ENCODE measurements around the gene ZRANB3.
"Not testable (repeated sequence)": the region's sequence is repeated elsewhere in the genome, so short reads cannot be mapped to it uniquely, and the experiment has no call there.

Gene ZRANB3

DNA sequence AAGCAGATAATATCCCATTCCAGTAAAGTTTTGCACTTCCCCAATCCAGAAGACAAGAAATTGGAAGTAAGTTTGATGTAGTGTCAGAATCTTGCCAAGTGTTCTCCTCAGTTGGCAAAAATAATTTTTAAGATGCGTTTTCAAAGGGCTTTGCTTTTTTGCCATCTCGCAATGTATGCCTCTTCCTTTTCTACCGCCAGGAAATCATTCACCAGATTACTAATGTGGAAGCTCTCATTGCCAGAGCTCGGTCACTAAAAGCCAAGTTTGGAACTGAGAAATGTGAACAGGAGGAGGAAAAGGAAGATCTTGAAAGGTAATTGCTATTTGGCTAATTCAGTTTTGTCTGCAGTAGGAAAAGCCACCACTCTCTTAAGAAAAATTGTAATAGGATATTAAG is 368.2 kb downstream of the ZRANB3 start:
- in situ Hi-C loops (cut with MboI; ENCODE audit: low pct_unique_long_range_greater_than_20kb, low sequenced_read_pairs) = no loop called here
- no peak for DNase-seq

DNA sequence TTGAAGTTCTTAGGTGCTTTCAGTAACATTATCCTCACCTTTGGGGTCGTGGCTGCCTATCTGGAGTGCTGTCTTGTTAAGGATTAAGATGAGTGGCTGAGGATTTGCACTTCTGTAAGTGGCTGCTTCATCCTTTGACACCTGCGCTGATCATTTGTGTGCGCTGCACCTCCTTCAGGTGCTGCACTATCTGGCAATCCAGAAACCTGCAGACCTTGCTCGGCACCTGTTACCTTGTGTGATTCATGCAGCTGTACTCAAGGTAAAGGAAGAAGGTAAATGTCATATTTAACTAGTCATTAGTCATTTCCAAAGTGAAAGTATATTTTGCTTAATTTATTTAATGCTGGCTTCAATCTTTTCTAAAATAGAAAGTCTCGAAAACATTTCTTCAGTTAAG is 368.6 kb downstream of the ZRANB3 start:
- DNase-seq = no peak
- in situ Hi-C loops (cut with MboI; ENCODE audit: low pct_unique_long_range_greater_than_20kb, low sequenced_read_pairs) = no loop called here

DNA sequence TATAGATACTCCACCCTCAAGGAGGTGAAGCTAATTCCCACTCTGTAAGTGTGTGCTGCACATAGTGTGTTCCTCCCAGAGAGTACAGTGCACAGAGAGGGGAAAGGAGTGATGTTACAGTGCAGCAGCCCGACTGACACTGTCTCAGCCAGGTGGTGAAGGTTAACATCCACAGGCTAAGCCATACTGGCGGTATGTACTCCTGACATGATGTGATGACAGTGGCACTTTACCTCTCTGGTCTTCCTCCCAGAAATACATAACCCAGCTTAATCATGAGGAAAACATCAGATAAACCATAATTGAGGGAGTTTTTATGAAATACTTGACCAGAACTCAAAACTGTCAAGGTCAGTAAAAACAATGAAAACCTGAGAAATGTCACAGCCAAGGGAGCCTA is 371.8 kb downstream of the ZRANB3 start:
- DNase-seq = no peak
- in situ Hi-C loops (cut with MboI; ENCODE audit: low pct_unique_long_range_greater_than_20kb, low sequenced_read_pairs) = no loop called here

DNA sequence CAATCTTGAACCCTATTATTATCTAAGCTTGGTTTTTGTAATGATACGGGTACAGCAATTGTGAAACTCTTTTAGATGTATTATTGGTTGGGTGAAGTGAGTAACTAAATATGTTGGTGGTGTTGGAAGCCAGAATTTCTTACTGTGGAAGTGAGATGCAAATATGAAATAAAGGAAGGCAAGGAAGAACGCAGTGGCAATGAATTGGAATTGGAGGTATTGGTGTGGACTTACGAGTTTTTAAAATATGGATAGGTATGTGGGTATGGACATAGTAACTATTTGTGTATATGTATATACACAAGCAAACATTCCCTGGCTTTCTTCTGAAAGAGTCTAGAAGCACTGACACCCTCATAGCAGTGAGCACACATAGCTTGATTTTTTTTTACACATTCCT is 373.2 kb downstream of the ZRANB3 start:
- no peak for DNase-seq

DNA sequence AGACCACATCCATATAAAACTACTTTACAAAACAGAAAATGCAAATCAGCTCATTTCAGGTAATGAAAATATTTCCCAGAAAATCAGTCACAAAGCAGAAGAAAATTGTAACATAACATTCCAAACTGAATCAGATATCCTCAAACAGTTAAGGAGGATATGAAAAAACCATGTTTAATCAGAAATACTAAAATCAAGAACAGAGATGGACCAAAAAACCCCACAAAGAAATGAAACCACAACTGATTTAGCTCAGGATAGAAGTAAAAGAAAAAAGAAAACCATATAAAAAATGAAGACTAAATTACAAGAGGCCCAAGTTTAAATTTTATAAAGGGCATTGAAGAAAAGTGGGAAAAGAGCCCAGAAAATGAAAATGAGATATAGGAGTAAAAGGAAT is 376.1 kb downstream of the ZRANB3 start:
- in situ Hi-C loops (cut with MboI; ENCODE audit: low pct_unique_long_range_greater_than_20kb, low sequenced_read_pairs) = no loop called here
- no peak for DNase-seq

More for the DNA sequence above, 373.2 kb downstream of the ZRANB3 start:
- in situ Hi-C loops (cut with MboI; ENCODE audit: low pct_unique_long_range_greater_than_20kb, low sequenced_read_pairs) = no loop called here

DNA sequence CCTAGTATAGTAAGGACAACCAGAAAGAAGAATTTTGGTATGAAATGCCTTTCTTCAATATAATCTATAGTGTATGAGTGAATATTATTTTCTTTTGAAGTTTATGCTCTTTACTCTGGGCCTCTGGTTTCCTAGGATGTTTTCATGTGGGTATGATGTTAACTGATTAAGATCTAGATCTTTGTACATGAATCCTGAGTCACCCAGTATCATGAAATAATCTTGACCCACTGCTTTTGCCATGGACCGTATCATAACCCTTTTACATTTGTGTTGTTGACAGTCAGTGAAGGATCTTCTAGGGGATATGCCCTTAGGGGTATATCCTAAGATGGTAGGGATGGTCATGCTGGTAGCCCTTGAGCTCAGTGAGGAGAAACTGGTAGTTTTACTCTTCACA is 378.7 kb downstream of the ZRANB3 start:
- no peak for DNase-seq
- in situ Hi-C loops (cut with MboI; ENCODE audit: low pct_unique_long_range_greater_than_20kb, low sequenced_read_pairs) = no loop called here

DNA sequence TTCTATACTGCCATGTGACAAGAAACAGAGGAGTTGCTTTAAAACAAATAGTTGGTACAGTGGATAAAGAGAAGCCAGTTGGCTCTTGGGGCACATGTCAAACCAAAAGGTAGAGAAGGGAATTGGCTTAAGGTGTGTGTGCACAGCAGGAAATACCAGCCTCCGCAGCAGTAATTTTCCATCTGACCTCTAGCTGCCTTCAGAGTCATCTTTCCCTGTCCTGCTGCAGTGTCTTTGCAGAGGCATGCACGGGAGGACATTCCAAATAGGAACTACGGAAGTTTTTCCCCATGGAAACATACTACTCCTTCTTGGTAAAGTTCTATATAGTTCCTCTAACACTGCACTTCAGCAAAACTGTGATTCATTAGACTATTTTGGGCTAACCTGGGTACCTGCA is 379.4 kb downstream of the ZRANB3 start:
- in situ Hi-C loops (cut with MboI; ENCODE audit: low pct_unique_long_range_greater_than_20kb, low sequenced_read_pairs) = no loop called here
- no peak for DNase-seq

DNA sequence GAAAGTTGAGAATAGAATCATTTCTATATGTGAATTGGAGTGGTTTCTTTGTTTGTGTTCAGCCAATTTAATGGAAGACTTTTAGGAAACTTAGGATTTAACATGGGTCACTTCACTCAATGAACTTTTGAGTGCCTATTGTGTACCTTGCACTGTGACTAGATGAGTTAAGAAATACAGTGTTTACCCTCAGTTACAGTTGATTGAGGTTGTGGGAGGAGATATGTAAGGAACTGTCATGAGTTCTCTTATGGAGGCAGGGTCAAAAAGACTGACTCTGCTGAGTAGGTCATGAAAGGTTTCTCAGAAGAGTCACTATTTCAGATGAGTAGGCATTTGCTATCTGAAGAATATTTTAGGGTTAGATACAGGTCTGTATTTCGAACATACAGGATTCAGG is 380.3 kb downstream of the ZRANB3 start:
- no peak for DNase-seq
- in situ Hi-C loops (cut with MboI; ENCODE audit: low pct_unique_long_range_greater_than_20kb, low sequenced_read_pairs) = no loop called here

DNA sequence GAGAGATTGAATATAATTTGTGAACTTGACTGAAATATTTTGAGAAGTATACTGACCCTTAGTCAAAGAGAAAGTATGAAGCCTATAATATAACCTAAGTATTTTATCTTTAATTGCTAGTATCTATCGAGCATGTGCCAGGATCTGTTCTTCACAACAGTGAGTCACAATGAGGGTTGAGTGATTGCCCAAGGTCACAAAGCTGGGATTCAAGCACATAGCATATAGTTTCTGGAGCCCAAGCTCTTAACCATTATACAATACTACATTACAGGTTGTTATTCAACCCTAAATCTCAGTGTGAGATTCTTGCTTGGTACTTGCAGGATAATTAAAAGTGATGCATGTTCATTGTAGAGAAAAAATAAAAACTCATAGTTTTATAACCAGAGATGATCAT is 381.8 kb downstream of the ZRANB3 start:
- in situ Hi-C loops (cut with MboI; ENCODE audit: low pct_unique_long_range_greater_than_20kb, low sequenced_read_pairs) = no loop called here
- no peak for DNase-seq

DNA sequence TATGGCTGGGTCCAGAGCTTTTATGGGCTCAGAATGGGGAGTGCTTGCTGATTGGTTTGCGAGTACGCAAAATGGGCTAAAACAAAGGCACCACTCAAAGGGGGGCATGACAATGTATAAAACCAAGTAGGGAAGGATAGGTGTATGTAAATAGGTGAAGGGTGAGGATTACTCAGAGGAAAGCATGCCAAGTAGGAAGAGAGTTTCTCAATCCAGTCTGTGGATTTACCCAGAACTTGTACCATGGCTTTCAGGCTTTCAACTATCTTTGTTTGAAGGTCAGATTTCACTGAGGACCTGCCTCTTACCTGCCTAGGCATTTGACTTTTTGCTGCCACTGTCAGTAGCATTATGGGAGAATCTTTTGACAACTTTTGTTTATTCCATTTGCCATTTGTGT is 386.7 kb downstream of the ZRANB3 start:
- in situ Hi-C loops (cut with MboI; ENCODE audit: low pct_unique_long_range_greater_than_20kb, low sequenced_read_pairs) = no loop called here
- no peak for DNase-seq

DNA sequence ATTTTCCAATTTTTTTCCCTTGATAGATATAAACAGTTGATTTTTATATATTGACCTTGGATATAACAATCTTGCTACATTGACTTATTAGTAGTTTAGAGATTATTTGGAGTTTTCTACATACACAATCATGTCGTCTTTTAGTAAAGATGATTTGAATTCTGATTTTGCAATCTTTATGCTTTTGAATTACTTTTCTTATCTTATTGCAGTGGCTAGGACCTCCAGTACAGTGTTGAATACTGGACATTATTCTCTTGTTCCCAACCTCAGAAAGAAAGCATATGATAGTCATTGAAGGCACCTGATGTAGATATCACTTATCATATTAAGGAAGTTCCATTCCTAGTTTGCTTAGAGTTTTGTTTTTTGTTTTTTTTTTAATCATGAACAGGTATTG is 388.7 kb downstream of the ZRANB3 start:
- in situ Hi-C loops (cut with MboI; ENCODE audit: low pct_unique_long_range_greater_than_20kb, low sequenced_read_pairs) = no loop called here
- DNase-seq = no peak

DNA sequence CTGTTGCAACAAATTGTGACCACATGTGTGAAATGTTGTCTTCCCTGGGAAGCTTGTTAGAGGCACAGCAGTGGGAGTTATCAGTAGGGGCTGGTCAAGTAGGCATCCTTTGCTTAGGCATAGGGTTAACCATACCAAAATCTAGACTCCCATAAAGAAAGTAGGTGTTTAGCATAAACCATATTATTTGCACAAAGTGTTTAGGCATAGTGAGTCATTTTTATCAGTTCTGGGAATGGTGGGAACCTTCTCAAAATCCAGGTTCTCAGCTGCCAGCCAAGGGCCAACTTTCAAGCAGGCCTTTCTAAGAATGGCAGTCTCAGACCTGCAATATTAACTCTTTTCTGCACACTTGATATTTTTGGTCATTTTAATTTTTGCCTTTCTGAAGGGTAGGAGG is 390.4 kb downstream of the ZRANB3 start:
- DNase-seq = no peak
- in situ Hi-C loops (cut with MboI; ENCODE audit: low pct_unique_long_range_greater_than_20kb, low sequenced_read_pairs) = no loop called here

DNA sequence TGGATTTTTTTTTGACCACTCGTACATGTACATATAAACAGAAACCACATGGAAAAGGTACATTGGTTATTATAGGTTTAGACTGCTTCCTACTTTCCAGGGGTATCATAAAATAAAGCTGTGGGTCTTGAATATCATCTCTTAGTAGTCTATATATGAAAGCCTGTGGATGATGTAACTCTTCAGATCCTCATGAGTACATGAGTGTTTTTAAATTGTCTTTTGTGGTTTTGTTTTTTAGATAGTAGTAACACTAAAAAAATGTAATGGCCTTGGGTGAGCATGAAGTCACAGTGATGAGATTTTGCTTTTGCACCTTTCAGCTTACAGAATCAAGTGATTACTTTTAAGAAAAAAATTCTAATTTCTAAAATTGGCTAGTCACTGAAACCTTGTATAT is 398.7 kb downstream of the ZRANB3 start:
- in situ Hi-C loops (cut with MboI; ENCODE audit: low pct_unique_long_range_greater_than_20kb, low sequenced_read_pairs) = no loop called here
- DNase-seq = no peak

DNA sequence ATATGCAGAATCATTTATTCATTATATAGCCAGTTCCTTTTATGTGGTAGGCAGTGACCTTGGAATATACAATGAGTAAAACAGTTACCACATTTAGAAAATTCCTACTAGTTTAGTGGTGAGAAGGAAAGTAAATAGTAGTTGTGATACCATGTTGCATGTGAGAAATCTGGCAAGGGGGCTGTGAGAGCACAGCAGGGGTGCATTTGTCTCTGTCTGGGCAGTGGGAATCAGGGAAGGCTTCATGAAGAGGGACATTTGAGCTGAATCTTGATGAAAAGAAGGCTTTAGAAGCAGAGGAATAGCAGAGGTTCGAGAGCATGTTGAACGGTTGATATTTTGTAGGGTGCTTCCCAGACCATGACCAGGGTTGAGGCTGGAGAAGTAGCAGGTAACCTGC is 400.3 kb downstream of the ZRANB3 start:
- in situ Hi-C loops (cut with MboI; ENCODE audit: low pct_unique_long_range_greater_than_20kb, low sequenced_read_pairs) = no loop called here
- no peak for DNase-seq

DNA sequence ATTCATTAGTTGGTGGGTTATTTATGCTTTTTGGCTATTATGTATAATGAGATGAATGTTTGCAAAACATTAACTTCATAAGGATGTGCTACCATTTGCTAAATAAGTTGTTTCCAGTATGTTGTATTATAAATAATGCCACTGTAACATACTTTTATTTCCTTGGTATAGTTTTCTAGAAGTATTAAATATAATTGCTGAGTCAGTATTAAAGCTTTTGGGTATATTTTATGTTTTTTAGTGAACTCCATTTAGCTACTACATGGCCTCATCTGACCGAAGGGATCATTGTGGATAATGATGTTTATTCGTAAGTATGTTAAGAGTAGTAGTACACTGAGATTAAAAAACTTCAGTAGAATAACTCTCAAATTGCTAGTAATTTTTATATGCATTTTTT is 405.1 kb downstream of the ZRANB3 start:
- no peak for DNase-seq
- in situ Hi-C loops (cut with MboI; ENCODE audit: low pct_unique_long_range_greater_than_20kb, low sequenced_read_pairs) = no loop called here

DNA sequence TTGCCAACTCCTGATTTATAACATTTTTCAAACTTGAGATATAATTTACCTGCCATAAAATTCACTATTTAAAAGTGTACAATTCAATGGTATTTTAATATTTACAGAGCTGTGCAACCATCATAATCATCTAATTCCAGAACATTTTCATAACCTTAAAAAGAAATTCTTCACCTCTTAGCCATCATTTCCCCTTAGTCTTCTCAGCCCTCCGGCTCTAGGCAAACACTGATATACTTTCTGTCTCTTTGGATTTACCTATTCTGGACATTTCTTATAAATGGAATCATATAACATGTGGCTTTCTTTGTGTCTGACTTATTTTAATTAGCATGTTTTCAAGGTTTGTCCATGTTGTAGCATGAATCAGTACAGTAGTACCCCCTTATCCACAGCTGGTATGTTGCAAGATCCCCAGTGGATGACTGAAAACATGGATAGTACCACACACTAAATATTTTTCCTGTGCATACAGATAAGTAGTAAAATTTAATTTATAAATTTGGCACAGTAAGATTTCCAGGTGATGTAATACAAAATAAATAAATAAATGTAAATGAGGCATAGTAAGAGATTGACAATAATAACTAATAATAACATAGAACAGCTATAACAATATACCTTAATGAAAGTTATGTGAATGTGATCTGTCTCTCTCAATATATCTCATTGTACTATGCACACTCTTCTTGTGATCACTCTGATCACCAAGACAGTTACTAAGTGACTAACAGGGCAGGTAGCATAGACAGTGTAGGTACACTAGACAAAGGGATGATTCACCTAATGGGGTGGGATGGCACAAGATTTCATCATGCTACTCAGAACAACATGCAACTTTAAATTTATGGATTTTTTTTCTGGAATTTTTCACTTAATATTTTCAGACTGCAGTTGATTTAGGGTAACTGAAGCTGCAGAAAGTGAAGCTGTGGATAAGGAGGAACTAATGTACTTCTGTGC is 405.8 kb downstream of the ZRANB3 start:
- DNase-seq = no peak
- in situ Hi-C loops (cut with MboI; ENCODE audit: low pct_unique_long_range_greater_than_20kb, low sequenced_read_pairs) = no loop called here

DNA sequence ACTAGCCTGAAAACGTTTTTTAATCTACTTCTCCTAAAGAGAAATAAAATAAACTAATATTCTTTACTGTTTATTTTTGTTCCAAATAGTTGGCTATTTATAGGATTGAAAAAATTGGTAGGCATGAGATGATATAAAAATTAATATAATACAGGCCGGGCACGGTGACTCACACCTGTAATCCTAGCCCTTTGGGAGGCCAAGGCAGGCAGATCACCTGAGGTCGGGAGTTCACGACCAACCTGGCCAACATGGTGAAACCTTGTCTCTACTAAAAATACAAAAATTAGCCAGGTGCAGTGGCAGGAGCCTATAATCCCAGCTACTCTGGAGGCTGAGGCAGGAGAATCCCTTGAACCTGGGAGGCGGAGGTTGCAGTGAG is 409.4 kb downstream of the ZRANB3 start:
- DNase-seq; in situ Hi-C loops (cut with MboI; ENCODE audit: low pct_unique_long_range_greater_than_20kb, low sequenced_read_pairs): not testable (repeated sequence)

DNA sequence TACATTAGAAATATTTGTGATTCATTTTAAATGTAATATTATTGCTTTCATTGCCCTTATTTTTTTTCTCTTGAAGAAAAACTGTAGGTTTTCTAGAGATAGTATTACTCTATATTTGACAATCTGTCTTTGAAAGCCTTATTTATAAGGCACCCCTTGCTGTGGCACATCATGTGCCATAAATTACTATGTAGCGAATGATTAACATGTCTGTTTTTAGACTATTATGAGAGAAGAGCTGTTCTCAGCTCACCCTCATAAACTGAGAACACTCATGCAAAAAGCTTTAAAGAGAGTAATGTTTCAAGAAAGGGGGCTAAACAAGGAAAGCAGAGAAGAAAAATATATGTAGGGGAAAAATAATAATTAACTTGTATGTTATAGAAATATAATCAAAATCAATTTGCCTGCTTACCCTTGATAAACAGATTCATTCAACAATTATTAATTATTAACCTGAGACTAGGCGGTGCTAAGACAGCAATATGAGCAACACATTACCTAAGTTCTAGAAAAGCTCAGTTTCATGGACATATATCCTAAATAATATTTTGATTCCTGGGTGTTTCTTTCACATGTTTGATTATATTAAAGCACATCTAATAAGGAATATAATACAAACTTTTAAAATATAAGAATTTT is 409.9 kb downstream of the ZRANB3 start:
- DNase-seq = no peak
- in situ Hi-C loops (cut with MboI; ENCODE audit: low pct_unique_long_range_greater_than_20kb, low sequenced_read_pairs) = no loop called here

DNA sequence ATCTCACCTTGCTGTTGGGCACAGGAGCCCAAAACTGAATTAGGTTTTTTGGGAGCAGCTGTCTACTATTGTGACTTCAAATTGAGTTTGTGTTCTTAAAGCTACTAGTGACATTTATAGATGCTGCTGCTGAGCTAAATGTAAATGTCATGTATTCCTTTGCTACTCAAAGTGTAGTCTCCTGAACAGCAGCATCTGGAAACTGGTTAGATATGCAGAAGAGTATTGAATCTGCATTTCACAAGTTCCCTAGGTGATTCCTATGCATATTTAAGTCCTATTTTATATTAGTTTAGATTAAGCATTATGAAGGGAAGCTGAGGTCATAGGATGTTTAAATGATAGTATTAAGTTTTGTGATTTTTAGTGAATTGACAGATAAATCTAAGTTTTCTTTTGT is 411.4 kb downstream of the ZRANB3 start:
- in situ Hi-C loops (cut with MboI; ENCODE audit: low pct_unique_long_range_greater_than_20kb, low sequenced_read_pairs) = no loop called here
- no peak for DNase-seq

DNA sequence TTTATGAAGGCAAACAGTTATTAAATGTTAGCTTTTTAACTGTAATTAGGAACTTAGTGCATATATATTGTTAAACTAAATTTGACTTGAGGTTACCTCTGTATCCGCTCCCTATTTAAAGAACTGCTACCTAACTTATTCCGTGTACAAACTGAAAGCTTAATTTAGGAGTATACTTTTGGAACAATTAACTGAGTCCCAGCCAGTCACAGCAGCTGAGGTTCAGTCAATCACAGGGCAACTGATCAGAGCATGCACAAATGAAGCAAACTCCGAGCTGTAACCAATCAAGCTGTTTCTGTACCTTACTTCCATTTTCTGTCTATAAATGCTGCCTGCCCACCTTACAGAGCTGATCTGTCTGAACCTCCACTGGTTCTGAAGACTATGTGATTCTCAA is 417.7 kb downstream of the ZRANB3 start:
- in situ Hi-C loops (cut with MboI; ENCODE audit: low pct_unique_long_range_greater_than_20kb, low sequenced_read_pairs) = no loop called here
- no peak for DNase-seq

All from KBM-7 (cell line).